Activated CD4-positive, alpha-beta T cell treated with anti-CD3 and anti-CD28 coated beads, Interleukin-2, amount 10 ng/mL, durations not matched to agents 7 days and 5 days (primary cell): ENCODE data around the gene AFF1. TPM values are rescaled to one million over a fixed set of nuclear protein-coding genes. Genes with fewer than 3 reads are reported as not detected.

Source experiments
- CTCF ChIA-PET: fragments of 350-600 bp; sonication (Branson Sonifier 250); formaldehyde crosslinking; loops from one replicate; lab custom pipeline; 2021; ENCODE audit warnings: antibody characterized with exemption; lab: Charles Lee
- POLR2A ChIA-PET: fragments of 350-600 bp; sonication (Branson Sonifier 250); formaldehyde crosslinking; loops from one replicate; lab custom pipeline; 2021; ENCODE audit warnings: antibody characterized with exemption; lab: Charles Lee
- DNase-seq: peaks from one replicate; pipeline ENCODE4 v3.0.0-alpha.2; 2020
- H3K27ac Mint-ChIP-seq: one replicate; pipeline ENCODE4 v1.8.0; 2021; ENCODE audit warnings: mild to moderate bottlenecking, moderate library complexity, mixed read lengths
- H3K27me3 Mint-ChIP-seq: one replicate; pipeline ENCODE4 v1.8.0; 2021; ENCODE audit warnings: mixed read lengths
- H3K36me3 Mint-ChIP-seq: one replicate; pipeline ENCODE4 v1.8.0; 2021; ENCODE audit warnings: low read depth, mixed read lengths
- H3K4me1 Mint-ChIP-seq: one replicate; pipeline ENCODE4 v1.8.0; 2021; ENCODE audit warnings: mixed read lengths
- H3K4me3 Mint-ChIP-seq: one replicate; pipeline ENCODE4 v1.8.0; 2021; ENCODE audit warnings: mild to moderate bottlenecking, moderate library complexity, mixed read lengths
- H3K9me3 Mint-ChIP-seq: one replicate; pipeline ENCODE4 v1.8.0; 2021; ENCODE audit warnings: mixed read lengths
- total RNA-seq, 2 experiments: library from RNA; stranded (reverse); gene quantifications; one replicate each; pipeline ENCODE4 v1.2.3, GENCODE V29; 2021

AFF1 gene
- total RNA-seq, 2 experiments from 2014 or later = 71.4 to 74.5 TPM

- POLR2A ChIA-PET = interaction anchor here (1.5 kb wide), 1 partner anchor 47 kb away, joined by 5 read pairs; no protein-coding TSS in a partner anchor
- no peak for DNase-seq
- CTCF ChIA-PET = interaction anchor here (1.2 kb wide), 1 partner anchor 99 kb away, joined by 3 read pairs; no protein-coding TSS in a partner anchor
- peaks cover 60% of the 10 kb centered on the region for H3K4me1 Mint-ChIP-seq
- no peak overlapping the region for H3K27ac Mint-ChIP-seq
- H3K36me3 Mint-ChIP-seq = peaks cover 45% of the 10 kb centered on the region
- H3K4me3 Mint-ChIP-seq = no peak overlapping the region
- H3K9me3 Mint-ChIP-seq = no peaks in the 10 kb centered on the region
- H3K27me3 Mint-ChIP-seq = no peaks in the 10 kb centered on the region
Measured at GRCh38 chr4:87053176-87053658, 118.4 kb downstream of the AFF1 start.

- no peaks in the 10 kb centered on the region for H3K27me3 Mint-ChIP-seq
- H3K36me3 Mint-ChIP-seq = peaks cover 47% of the 10 kb centered on the region
- POLR2A ChIA-PET = interaction anchor here (1.5 kb wide), 1 partner anchor 48 kb away, joined by 5 read pairs; no protein-coding TSS in a partner anchor
- no peak overlapping the region for H3K27ac Mint-ChIP-seq
- DNase-seq = no peak
- H3K4me1 Mint-ChIP-seq = peaks cover 63% of the 10 kb centered on the region
- CTCF ChIA-PET = interaction anchor here (0.5 to 1.3 kb wide), 6 partner anchors 14 to 524 kb away, joined by 3 to 4 read pairs (median 3); no protein-coding TSS in a partner anchor
- no peaks in the 10 kb centered on the region for H3K9me3 Mint-ChIP-seq
- H3K4me3 Mint-ChIP-seq = no peak overlapping the region
Measured at GRCh38 chr4:87053802-87054767, 119.3 kb downstream of the AFF1 start.

- Mint-ChIP-seq H3K9me3 (no peaks in the 10 kb centered on the region), H3K27me3 (no peaks in the 10 kb centered on the region), H3K4me1 (peaks cover 65% of the 10 kb centered on the region), H3K36me3 (peaks cover 54% of the 10 kb centered on the region), H3K4me3 (no peak overlapping the region), H3K27ac (no peak overlapping the region)
- DNase-seq = no peak
- ChIA-PET POLR2A (interaction anchor here (1.5 kb wide), 1 partner anchor 49 kb away, joined by 5 read pairs; no protein-coding TSS in a partner anchor), CTCF (interaction anchor here (0.6 to 1.3 kb wide), 5 partner anchors 15 to 133 kb away, joined by 3 to 4 read pairs (median 3); no protein-coding TSS in a partner anchor)
Measured at GRCh38 chr4:87054900-87055299, 120.1 kb downstream of the AFF1 start.

- Mint-ChIP-seq H3K36me3 (peaks cover 54% of the 10 kb centered on the region), H3K4me3 (no peak overlapping the region), H3K27me3 (no peaks in the 10 kb centered on the region), H3K27ac (no peak overlapping the region), H3K9me3 (no peaks in the 10 kb centered on the region), H3K4me1 (peaks cover 61% of the 10 kb centered on the region)
- CTCF ChIA-PET = interaction anchor here (0.6 to 1.2 kb wide), 3 partner anchors 15 to 133 kb away, joined by 3 read pairs; no protein-coding TSS in a partner anchor
- DNase-seq = no peak
- POLR2A ChIA-PET = no interaction called here
Measured at GRCh38 chr4:87055311-87055710, 120.5 kb downstream of the AFF1 start.

- no peak overlapping the region for H3K4me3 Mint-ChIP-seq
- no peak for DNase-seq
- ChIA-PET POLR2A (no interaction called here), CTCF (interaction anchor here (1.3 kb wide), 1 partner anchor 10 kb away, joined by 3 read pairs; no protein-coding TSS in a partner anchor)
- no peak overlapping the region for H3K27ac Mint-ChIP-seq
- no peaks in the 10 kb centered on the region for H3K9me3 Mint-ChIP-seq
- H3K4me1 Mint-ChIP-seq = peaks cover 57% of the 10 kb centered on the region
- H3K36me3 Mint-ChIP-seq = peaks cover 44% of the 10 kb centered on the region
- no peaks in the 10 kb centered on the region for H3K27me3 Mint-ChIP-seq
Measured at GRCh38 chr4:87056881-87057280, 122.1 kb downstream of the AFF1 start.

- Mint-ChIP-seq H3K36me3 (peaks cover 40% of the 10 kb centered on the region), H3K27me3 (no peaks in the 10 kb centered on the region), H3K4me1 (peaks cover 50% of the 10 kb centered on the region), H3K9me3 (no peaks in the 10 kb centered on the region), H3K4me3 (no peak overlapping the region), H3K27ac (no peak overlapping the region)
- DNase-seq = no peak
- ChIA-PET POLR2A (no interaction called here), CTCF (interaction anchor here (0.9 to 1.4 kb wide), 3 partner anchors 11 to 135 kb away, joined by 3 to 4 read pairs (median 3); no protein-coding TSS in a partner anchor)
Measured at GRCh38 chr4:87057835-87058355, 123.1 kb downstream of the AFF1 start.

- ChIA-PET POLR2A (no interaction called here), CTCF (interaction anchor here (0.9 to 1.4 kb wide), 2 partner anchors 21 to 136 kb away, joined by 3 to 4 read pairs; no protein-coding TSS in a partner anchor)
- no peak overlapping the region for H3K27ac Mint-ChIP-seq
- no peaks in the 10 kb centered on the region for H3K27me3 Mint-ChIP-seq
- no peaks in the 10 kb centered on the region for H3K9me3 Mint-ChIP-seq
- H3K36me3 Mint-ChIP-seq = peaks cover 37% of the 10 kb centered on the region
- peak; percentile 18 for DNase-seq
- H3K4me3 Mint-ChIP-seq = no peak overlapping the region
- H3K4me1 Mint-ChIP-seq = peaks cover 48% of the 10 kb centered on the region
Measured at GRCh38 chr4:87058356-87059073, 123.7 kb downstream of the AFF1 start.

GRCh38 chr4:87060957-87061356, 126.1 kb downstream of the AFF1 start:
- Mint-ChIP-seq H3K27me3 (no peaks in the 10 kb centered on the region), H3K27ac (no peak overlapping the region), H3K4me3 (no peak overlapping the region), H3K9me3 (no peaks in the 10 kb centered on the region), H3K4me1 (peaks cover 53% of the 10 kb centered on the region), H3K36me3 (peaks cover 44% of the 10 kb centered on the region)
- DNase-seq = no peak
- ChIA-PET CTCF (no interaction called here), POLR2A (no interaction called here)

- DNase-seq = no peak
- no peak overlapping the region for H3K4me3 Mint-ChIP-seq
- H3K36me3 Mint-ChIP-seq = peaks cover 23% of the 10 kb centered on the region
- peaks cover 27% of the 10 kb centered on the region for H3K4me1 Mint-ChIP-seq
- H3K27me3 Mint-ChIP-seq = no peaks in the 10 kb centered on the region
- ChIA-PET CTCF (no interaction called here), POLR2A (no interaction called here)
- H3K9me3 Mint-ChIP-seq = no peaks in the 10 kb centered on the region
- H3K27ac Mint-ChIP-seq = peak overlapping the region; percentile 10
Measured at GRCh38 chr4:87065021-87065420, 130.2 kb downstream of the AFF1 start.

GRCh38 chr4:87066403-87067123, 131.8 kb downstream of the AFF1 start:
- Mint-ChIP-seq H3K36me3 (peaks cover 21% of the 10 kb centered on the region), H3K27me3 (no peaks in the 10 kb centered on the region), H3K4me3 (no peak overlapping the region), H3K9me3 (no peaks in the 10 kb centered on the region), H3K27ac (no peak overlapping the region), H3K4me1 (peaks cover 19% of the 10 kb centered on the region)
- DNase-seq = no peak
- ChIA-PET CTCF (no interaction called here), POLR2A (no interaction called here)

GRCh38 chr4:87067124-87067885, 132.5 kb downstream of the AFF1 start:
- H3K4me3 Mint-ChIP-seq = no peak overlapping the region
- ChIA-PET POLR2A (no interaction called here), CTCF (no interaction called here)
- no peak overlapping the region for H3K27ac Mint-ChIP-seq
- peaks cover 20% of the 10 kb centered on the region for H3K4me1 Mint-ChIP-seq
- H3K27me3 Mint-ChIP-seq = no peaks in the 10 kb centered on the region
- H3K9me3 Mint-ChIP-seq = no peaks in the 10 kb centered on the region
- H3K36me3 Mint-ChIP-seq = peaks cover 20% of the 10 kb centered on the region
- DNase-seq = no peak
